Heart right ventricle (tissue), 16 donors: ENCODE results near the gene PLEKHG2. TPM values are rescaled to one million over a fixed set of nuclear protein-coding genes. Genes with fewer than 3 reads are reported as not detected.

Experiments
- ATAC-seq, 8 donors: fragments of 200-7000 bp; cut with Tn5 transposase; one replicate each; pipeline ENCODE4 v1.9.1; 2020; ENCODE audit warnings: mild to moderate bottlenecking in 8 of 8, moderate library complexity in 8 of 8, moderate number of reproducible peaks in 1 of 8
- DNase-seq, 2 donors: peaks; one replicate each; pipeline ENCODE4 v3.0.0-alpha.2; 2020
- H3K27ac ChIP-seq, 10 donors: fragments of 200-600 bp; sonication (generic) in 2 of 10; one replicate each; pipeline versions ENCODE4 v1.5.0 to v1.8.0; 2020 to 2022; ENCODE audit warnings: mild to moderate bottlenecking in 3 of 10
- H3K27me3 ChIP-seq, 7 donors: fragments of 200-600 bp; one replicate each; pipeline ENCODE4 v1.8.0; 2021 to 2022; ENCODE audit warnings: mild to moderate bottlenecking in 2 of 7
- H3K36me3 ChIP-seq, 9 donors: fragments of 200-600 bp; sonication (generic) in 1 of 9; one replicate each; pipeline versions ENCODE4 v1.5.0 to v1.8.0; 2020 to 2022; ENCODE audit warnings: mild to moderate bottlenecking in 2 of 9
- H3K4me1 ChIP-seq, 9 donors: fragments of 200-600 bp; sonication (generic) in 1 of 9; one replicate each; pipeline versions ENCODE4 v1.5.0 to v1.8.0; 2020 to 2022; ENCODE audit warnings: mild to moderate bottlenecking in 4 of 9
- H3K4me3 ChIP-seq, 10 donors: fragments of 200-600 bp; sonication (generic) in 2 of 10; one replicate each; pipeline versions ENCODE4 v1.5.0 to v1.8.0; 2020 to 2022; ENCODE audit warnings: mild to moderate bottlenecking in 7 of 10, moderate library complexity in 2 of 10
- H3K9me3 ChIP-seq, 11 donors: fragments of 200-600 bp in 10 of 11; sonication (generic) in 2 of 11; one replicate each; pipeline versions ENCODE4 v1.5.0 to v1.8.0; 2013 to 2022; ENCODE audit warnings: mild to moderate bottlenecking in 2 of 11, control low read depth in 1 of 11, moderate library complexity in 1 of 11
- CTCF ChIP-seq, 9 donors: fragments of 200-600 bp; sonication (generic) in 2 of 9; IDR thresholded peaks; one replicate each; pipeline versions ENCODE4 v1.5.0 to v1.8.0; 2021 to 2022; ENCODE audit warnings: antibody characterized with exemption in 9 of 9, mild to moderate bottlenecking in 5 of 9, moderate library complexity in 1 of 9
- WGBS, 2 donors: extraction: QIAGEN DNeasy Blood & Tissue Kit; methylation state at CpG; one replicate each; pipeline ENCODE4 v1.1.7; 2013; ENCODE audit warnings: inconsistent platforms in 1 of 2; 5-methylcytosine and 5-hydroxymethylcytosine counted together
- intact Hi-C, 10 donors: fragments of 100-400 bp; cut with DNase I; formaldehyde crosslinking; loops; one replicate each; pipeline versions ENCODE4 v1.11.1 to v1.14.2; 2022
- polyA plus RNA-seq, 2 donors: library from polyadenylated mRNA; stranded (reverse); fragments of 200-250 nt; gene quantifications; one replicate each; pipeline ENCODE4 v1.2.3, GENCODE V29; 2013
- total RNA-seq, 10 donors: library from RNA; stranded (reverse); fragmentation: NEBNext Ultra II Directional in 3 of 10; extraction: Animal tissue kit (Norgen Biotek cat#: 25700) in 3 of 10; gene quantifications; one replicate each; pipeline versions ENCODE4 v1.2.1 to v1.2.4, GENCODE V29; 2021 to 2023
- donor health status: Arrhythmogenic right ventricular cardiomyopathy.
- donor health status: ischemic (EF 13 %, LVEDD 7.1; RV severe dilation, severe dysfunction).
- donor health status: healthy with polysubstance abuse.
- donor health status: DM: no; HTN: yes; CAD: no.
- donor health status: DM: no; HTN: no; CAD: no.
- donor health status: ischemic (EF 25% LVEDD 6.9; RV normal size, moderate dysfunction).
- donor health status: ischemic (EF 25% LVEDD 5.7; RV mildly dilated, moderate dysfunction).
- donor health status: healthy.
- donor health status: DM: yes; HTN: yes; CAD: no.
- donor health status: Ischemic cardiomyopathy.
- donor health status: ischemic (EF 35%, LVEDD 5.7; RV mildly dilated, moderate dysfunction).
- donor health status: nonischemic (EF 11% LVEDD 7.7; RV severe dilation, severe dysfunction).
- donor health status: DM: yes; HTN: yes; CAD: no.
- donor health status: PGD.
- donor health status: ischemic (EF 29% LVEDD 5.4; RV normal size, mild dysfunction).
- donor health status: nonischemic (EF 23%, LVEDD 6.1; RV moderate dilation, normal function).

Gene PLEKHG2
- total and polyA plus RNA-seq, 12 donors = 6.9 to 23.1 (median 15.1) TPM

DNA sequence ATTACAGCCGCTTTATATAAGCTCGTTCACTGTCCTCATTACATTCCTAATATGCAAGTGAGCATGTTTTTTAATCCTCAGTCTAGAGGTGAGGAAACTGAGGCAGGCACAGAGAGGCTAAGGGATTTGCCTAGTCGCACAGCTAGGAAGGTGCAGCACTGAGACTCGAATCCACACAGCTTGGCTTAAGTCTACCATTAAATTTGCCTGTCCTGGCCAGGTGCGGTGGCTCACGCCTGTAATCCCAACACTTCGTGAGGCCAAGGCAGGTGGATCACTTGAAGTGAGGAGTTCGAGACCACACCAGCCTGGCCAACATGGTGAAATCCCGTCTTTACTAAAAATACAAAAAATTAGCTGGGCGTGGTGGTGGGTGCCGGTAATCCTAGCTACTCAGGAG, 15.2 kb downstream of the PLEKHG2 start:
- intact Hi-C loops = no loop called here
- TF ChIP-seq CTCF (IDR thresholded peaks at IDR 0.05) = no peak
- 91 to 94% methylated on average over 11 of the region's 11 CpGs for WGBS, 2 donors

GRCh38 chr19:39428283-39429112, 16.0 kb downstream of the PLEKHG2 start:
- peaks cover 10 to 42% (median 20%) of the 10 kb centered on the region in 9 donors for H3K4me1 ChIP-seq
- no peak for TF ChIP-seq CTCF (IDR thresholded peaks at IDR 0.05)
- 12 to 13% methylated on average over 22 to 23 of the region's 23 CpGs for WGBS, 2 donors
- H3K36me3 ChIP-seq = peaks cover 0 to 40% (median 17%) of the 10 kb centered on the region in 9 donors
- H3K27ac ChIP-seq = peak overlapping the region; percentile 68 to 91 (median 87)
- intact Hi-C loops = no loop called here
- ATAC-seq (peak; percentile 82 to 88 (median 84)), DNase-seq (peak; percentile 77 to 84)
- no peaks in the 10 kb centered on the region for H3K9me3 ChIP-seq
- peak overlapping the region in 5 of 10 donors; percentile 0 to 20 (median 13) for H3K4me3 ChIP-seq
- H3K27me3 ChIP-seq = no peaks in the 10 kb centered on the region

More for the DNA sequence above, 15.2 kb downstream of the PLEKHG2 start:
- Histone ChIP-seq H3K9me3 (no peaks in the 10 kb centered on the region), H3K27me3 (no peaks in the 10 kb centered on the region), H3K4me1 (peaks cover 10 to 39% (median 19%) of the 10 kb centered on the region in 9 donors), H3K4me3 (no peak overlapping the region), H3K27ac (peak overlapping the region in 8 of 10 donors; percentile 78 to 91 (median 88)), H3K36me3 (peaks cover 0 to 40% (median 9%) of the 10 kb centered on the region in 9 donors)
- DNase-seq (no peak), ATAC-seq (no peak)

GRCh38 chr19:39430675-39431593, 18.5 kb downstream of the PLEKHG2 start:
- Histone ChIP-seq H3K4me1 (peaks cover 19 to 59% (median 41%) of the 10 kb centered on the region in 9 donors), H3K4me3 (peak overlapping the region in 4 of 10 donors; percentile 16 to 25 (median 18)), H3K36me3 (peaks cover 0 to 34% (median 26%) of the 10 kb centered on the region in 9 donors), H3K27ac (peak overlapping the region in 9 of 10 donors; percentile 38 to 97 (median 78)), H3K9me3 (no peaks in the 10 kb centered on the region), H3K27me3 (no peaks in the 10 kb centered on the region)
- intact Hi-C loops = no loop called here
- TF ChIP-seq CTCF (IDR thresholded peaks at IDR 0.05) = no peak
- 63 to 65% methylated on average over 25 of the region's 25 CpGs for WGBS, 2 donors
- peak in 6 of 8 donors; percentile 7 to 65 (median 26) for ATAC-seq
- DNase-seq = peak in 1 of 2 donors; percentile 48

DNA sequence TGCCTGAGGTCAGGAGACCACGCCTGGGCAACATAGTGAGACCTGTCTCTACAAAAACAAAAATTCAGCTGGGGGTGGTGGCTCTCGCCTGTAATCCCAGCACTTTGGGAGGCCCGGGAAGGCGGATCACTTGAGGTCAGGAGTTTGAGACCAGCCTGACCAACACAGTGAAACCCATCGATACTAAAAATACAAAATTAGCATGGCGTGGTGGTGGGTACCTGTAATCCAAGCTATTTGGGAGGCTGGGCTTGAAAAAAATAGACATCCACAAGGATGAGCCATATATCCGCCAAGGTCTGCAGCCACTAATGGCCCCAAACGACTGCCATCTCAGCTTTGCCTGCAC, 20.2 kb downstream of the PLEKHG2 start:
- H3K4me1 ChIP-seq = peaks cover 19 to 67% (median 46%) of the 10 kb centered on the region in 9 donors
- ATAC-seq (no peak), DNase-seq (no peak)
- H3K36me3 ChIP-seq = peaks cover 0 to 34% (median 26%) of the 10 kb centered on the region in 9 donors
- H3K4me3 ChIP-seq = no peak overlapping the region
- peak overlapping the region in 2 of 10 donors; percentile 78 to 97 for H3K27ac ChIP-seq
- no peak for TF ChIP-seq CTCF (IDR thresholded peaks at IDR 0.05)
- no peaks in the 10 kb centered on the region for H3K9me3 ChIP-seq
- H3K27me3 ChIP-seq = peaks cover 0 to 3% (median 0%) of the 10 kb centered on the region in 7 donors
- 85 to 97% methylated on average over 8 of the region's 8 CpGs for WGBS, 2 donors
- intact Hi-C loops = loop anchor here in 1 of 10 donors (2.0 kb wide), 1 partner anchor 18 kb away; no protein-coding TSS in a partner anchor
